Suprapubic skin (tissue), 4 donors: ENCODE data around the gene SMAP2.

Source experiments
- POLR2A ChIP-seq, 2 donors: fragments of 450-650 bp; IDR thresholded peaks; one replicate each; pipeline ENCODE4 v1.6.1; 2017; ENCODE audit warnings: antibody characterized with exemption in 2 of 2, mild to moderate bottlenecking in 2 of 2, moderate library complexity in 2 of 2
- POLR2AphosphoS5 ChIP-seq, 3 donors: sonication (generic); formaldehyde crosslinking; IDR thresholded peaks; one replicate each; pipeline ENCODE4 v1.6.1; 2017; ENCODE audit warnings: antibody characterized with exemption in 3 of 3
- TF ChIP-seq, protein P1 (sequence below), 2 donors: fragments of 200-600 bp in 1 of 2; fragments of 450-650 bp in 1 of 2; sonication (generic) in 1 of 2; IDR thresholded peaks; one replicate each; pipeline ENCODE4 v1.5.1; 2016 to 2019; ENCODE audit warnings: antibody characterized with exemption in 2 of 2, mild to moderate bottlenecking in 1 of 2, moderate library complexity in 1 of 2

DNA sequence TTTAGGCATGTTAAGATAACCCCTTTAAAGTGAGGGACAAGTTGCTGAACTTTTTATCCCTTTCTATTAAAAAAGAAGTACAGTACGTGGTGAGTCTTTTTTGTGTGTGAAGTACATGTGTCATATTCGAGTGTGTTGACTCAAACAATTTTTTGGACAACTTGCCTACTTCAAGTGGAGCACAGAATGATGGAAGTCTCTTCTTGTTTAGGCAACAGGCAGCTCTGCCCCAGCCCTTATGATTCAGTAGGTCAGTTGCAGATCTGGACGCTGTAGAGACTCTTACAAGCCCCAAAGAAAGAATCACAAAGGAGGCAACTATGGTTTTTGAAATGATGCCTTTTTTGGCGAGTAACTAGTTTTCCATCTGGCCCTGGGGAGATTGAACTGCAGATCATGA lies 62.3 kb downstream of the SMAP2 start:
- TF ChIP-seq, protein P1, sequence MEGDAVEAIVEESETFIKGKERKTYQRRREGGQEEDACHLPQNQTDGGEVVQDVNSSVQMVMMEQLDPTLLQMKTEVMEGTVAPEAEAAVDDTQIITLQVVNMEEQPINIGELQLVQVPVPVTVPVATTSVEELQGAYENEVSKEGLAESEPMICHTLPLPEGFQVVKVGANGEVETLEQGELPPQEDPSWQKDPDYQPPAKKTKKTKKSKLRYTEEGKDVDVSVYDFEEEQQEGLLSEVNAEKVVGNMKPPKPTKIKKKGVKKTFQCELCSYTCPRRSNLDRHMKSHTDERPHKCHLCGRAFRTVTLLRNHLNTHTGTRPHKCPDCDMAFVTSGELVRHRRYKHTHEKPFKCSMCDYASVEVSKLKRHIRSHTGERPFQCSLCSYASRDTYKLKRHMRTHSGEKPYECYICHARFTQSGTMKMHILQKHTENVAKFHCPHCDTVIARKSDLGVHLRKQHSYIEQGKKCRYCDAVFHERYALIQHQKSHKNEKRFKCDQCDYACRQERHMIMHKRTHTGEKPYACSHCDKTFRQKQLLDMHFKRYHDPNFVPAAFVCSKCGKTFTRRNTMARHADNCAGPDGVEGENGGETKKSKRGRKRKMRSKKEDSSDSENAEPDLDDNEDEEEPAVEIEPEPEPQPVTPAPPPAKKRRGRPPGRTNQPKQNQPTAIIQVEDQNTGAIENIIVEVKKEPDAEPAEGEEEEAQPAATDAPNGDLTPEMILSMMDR (IDR thresholded peaks at IDR 0.05), result no peak
- no peak for TF ChIP-seq POLR2AphosphoS5 (IDR thresholded peaks at IDR 0.05)
- TF ChIP-seq POLR2A (IDR thresholded peaks at IDR 0.05), result no peak
